ENCODE data around the gene COPG2. TPM values are rescaled to one million over a fixed set of nuclear protein-coding genes. Genes with fewer than 3 reads are reported as not detected.

COPG2 gene
- total and polyA plus RNA-seq, 8 donors = 16.6 to 50.3 (median 44.2) TPM

DNA sequence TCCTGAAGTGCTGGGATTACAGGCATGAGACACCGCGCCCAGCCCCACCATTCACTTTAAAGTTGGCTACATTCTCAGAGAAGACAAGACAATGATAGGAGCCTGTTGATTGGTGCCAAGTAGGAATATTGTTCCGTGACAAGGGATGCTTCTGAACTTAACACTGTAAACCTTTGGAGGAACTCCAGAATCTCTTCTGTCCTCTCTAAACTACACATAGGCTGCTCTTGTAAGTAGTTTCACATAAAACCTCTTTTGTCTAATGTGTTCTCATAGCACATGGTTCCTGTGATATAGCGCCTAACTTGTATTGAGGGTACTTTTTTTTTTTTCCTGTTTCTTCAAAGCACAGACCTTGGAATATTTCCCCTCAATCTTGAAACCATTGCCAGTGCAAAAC lies 3.6 kb upstream of the COPG2 start:
- Histone ChIP-seq H3K36me3 (no peaks in the 10 kb centered on the region), H3K4me1 (peaks cover 0 to 17% of the 10 kb centered on the region in 2 donors), H3K27ac (no peak overlapping the region), H3K4me3 (no peak overlapping the region), H3K27me3 (no peaks in the 10 kb centered on the region), H3K9me3 (no peaks in the 10 kb centered on the region)
- DNase-seq (no peak), ATAC-seq (no peak)
- TF ChIP-seq, protein P1, sequence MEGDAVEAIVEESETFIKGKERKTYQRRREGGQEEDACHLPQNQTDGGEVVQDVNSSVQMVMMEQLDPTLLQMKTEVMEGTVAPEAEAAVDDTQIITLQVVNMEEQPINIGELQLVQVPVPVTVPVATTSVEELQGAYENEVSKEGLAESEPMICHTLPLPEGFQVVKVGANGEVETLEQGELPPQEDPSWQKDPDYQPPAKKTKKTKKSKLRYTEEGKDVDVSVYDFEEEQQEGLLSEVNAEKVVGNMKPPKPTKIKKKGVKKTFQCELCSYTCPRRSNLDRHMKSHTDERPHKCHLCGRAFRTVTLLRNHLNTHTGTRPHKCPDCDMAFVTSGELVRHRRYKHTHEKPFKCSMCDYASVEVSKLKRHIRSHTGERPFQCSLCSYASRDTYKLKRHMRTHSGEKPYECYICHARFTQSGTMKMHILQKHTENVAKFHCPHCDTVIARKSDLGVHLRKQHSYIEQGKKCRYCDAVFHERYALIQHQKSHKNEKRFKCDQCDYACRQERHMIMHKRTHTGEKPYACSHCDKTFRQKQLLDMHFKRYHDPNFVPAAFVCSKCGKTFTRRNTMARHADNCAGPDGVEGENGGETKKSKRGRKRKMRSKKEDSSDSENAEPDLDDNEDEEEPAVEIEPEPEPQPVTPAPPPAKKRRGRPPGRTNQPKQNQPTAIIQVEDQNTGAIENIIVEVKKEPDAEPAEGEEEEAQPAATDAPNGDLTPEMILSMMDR (IDR thresholded peaks at IDR 0.05) = no peak
- intact Hi-C loops (cut with DNase I) = no loop called here

DNA sequence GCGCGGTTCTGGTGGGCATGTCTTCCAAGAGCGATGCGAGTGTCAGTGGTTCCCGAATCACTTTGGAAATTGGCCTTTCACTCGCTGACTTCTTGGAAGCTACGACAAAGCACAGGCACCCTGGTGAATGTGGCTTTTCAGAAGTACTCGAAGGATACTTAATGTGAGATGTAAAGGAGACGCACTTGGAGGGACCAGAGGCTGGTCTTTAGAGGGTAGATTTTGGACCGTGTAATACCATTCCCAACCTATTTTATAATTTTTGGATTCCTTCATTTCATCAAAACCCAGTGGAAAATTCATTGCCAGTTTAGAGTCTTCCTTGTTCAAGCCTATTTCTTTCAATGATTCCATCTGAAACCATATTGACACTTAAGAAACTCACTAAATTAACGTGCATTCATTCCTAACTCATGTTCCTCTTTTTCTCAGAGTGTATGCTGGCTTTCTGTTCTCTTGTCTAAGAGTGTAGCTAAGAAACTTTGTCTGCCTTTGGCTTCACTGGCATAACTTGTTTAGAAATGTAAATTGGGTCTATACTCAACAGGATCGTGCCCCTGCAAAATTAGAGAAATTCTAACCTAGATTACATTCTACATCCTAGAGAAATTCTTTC lies 645 bp upstream of the COPG2 start:
- no peaks in the 10 kb centered on the region for H3K36me3 ChIP-seq
- H3K4me1 ChIP-seq = peaks cover 0 to 17% of the 10 kb centered on the region in 2 donors
- no peaks in the 10 kb centered on the region for H3K27me3 ChIP-seq
- ATAC-seq (no peak), DNase-seq (peak in 1 of 4 donors; percentile 65)
- TF ChIP-seq, protein P1 (IDR thresholded peaks at IDR 0.05) = no peak
- peak overlapping the region; percentile 57 to 75 for H3K4me3 ChIP-seq
- no peaks in the 10 kb centered on the region for H3K9me3 ChIP-seq
- H3K27ac ChIP-seq = peak overlapping the region; percentile 80 to 88
- intact Hi-C loops (cut with DNase I) = no loop called here

DNA sequence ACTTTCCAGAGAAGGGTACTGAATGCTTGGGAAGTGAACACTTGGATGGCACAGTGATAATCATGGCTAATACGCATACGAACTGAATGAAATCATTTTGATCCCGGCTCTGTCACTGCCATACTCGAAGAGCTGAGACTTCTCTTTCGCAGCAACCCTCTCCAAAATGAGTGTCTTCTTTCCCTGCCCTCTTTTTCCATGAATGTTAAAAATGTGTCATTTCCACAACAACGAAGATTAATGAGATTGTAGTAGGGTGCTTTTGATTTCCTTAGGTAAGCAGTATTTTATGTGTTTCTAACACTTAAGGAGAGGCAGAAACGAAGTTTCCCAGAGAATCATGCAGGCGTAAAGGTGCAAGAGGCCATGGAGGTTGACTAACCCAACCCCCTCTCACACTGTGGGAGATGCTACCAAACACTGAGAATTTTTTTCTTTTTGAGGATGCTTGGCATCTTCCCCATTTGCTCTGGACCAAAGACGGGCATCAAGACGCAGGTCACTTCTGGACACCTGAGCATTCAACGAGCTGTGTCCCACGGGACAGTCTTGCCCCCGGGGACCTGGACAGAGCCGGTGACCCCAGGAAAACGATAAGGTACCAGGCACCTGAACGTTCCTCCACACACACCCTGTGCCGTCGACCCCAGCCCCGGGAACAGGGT lies 823 bp downstream of the COPG2 start:
- H3K27ac ChIP-seq = peak overlapping the region in 1 of 2 donors; percentile 88
- no peaks in the 10 kb centered on the region for H3K36me3 ChIP-seq
- H3K27me3 ChIP-seq = no peaks in the 10 kb centered on the region
- DNase-seq = no peak
- intact Hi-C loops (cut with DNase I) = no loop called here
- TF ChIP-seq, protein P1 (IDR thresholded peaks at IDR 0.05) = no peak
- no peak for ATAC-seq
- H3K4me3 ChIP-seq = peak overlapping the region; percentile 57 to 75
- H3K9me3 ChIP-seq = no peaks in the 10 kb centered on the region
- H3K4me1 ChIP-seq = peaks cover 0 to 17% of the 10 kb centered on the region in 2 donors

DNA sequence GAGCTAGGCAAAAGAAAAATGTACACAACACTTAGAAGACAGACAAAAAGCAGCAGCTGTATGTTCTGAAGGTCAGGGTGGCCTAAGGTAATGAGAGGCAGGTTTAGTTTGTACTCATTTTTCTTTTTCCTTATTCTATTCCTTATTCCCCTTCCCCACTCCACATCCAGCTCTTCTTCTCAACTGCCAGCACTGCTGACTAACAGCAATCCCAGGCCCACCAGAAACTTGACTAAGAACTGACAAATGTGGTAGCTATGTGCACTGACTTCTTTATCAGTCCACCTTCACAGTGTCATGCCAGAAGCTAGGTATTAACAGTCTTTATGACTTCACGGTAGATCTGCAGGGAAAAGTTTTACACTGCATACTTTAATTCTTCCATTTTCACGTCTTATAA lies 6.1 kb downstream of the COPG2 start:
- no peaks in the 10 kb centered on the region for H3K9me3 ChIP-seq
- H3K27me3 ChIP-seq = no peaks in the 10 kb centered on the region
- DNase-seq = no peak
- no peak overlapping the region for H3K27ac ChIP-seq
- H3K4me3 ChIP-seq = no peak overlapping the region
- ATAC-seq = no peak
- TF ChIP-seq, protein P1 (IDR thresholded peaks at IDR 0.05) = no peak
- H3K36me3 ChIP-seq = peaks cover 0 to 32% of the 10 kb centered on the region in 2 donors
- intact Hi-C loops (cut with DNase I) = no loop called here
- H3K4me1 ChIP-seq = peaks cover 0 to under 1% of the 10 kb centered on the region in 2 donors

DNA sequence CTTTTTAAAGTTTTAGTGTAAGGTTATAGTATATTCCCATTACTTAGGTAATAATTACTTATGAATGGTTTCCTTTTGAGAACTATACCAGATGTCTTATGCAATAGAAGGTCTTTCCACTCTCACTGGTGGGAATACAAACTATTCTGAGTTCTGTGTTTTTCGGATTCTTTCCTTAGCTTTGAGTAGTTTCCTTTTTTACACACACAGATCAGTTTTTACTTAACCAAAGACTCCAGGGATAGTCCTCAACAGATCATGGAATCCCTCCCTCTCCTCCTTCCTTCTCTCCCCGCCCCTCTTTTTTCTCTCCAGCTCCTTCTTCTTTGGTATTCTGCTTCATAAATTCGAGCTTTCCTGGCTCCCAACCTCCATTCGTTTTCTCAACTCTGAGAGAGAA lies 13.3 kb downstream of the COPG2 start:
- Histone ChIP-seq H3K27ac (no peak overlapping the region), H3K9me3 (no peaks in the 10 kb centered on the region), H3K36me3 (peaks cover 0 to 9% of the 10 kb centered on the region in 2 donors), H3K4me3 (no peak overlapping the region), H3K4me1 (no peaks in the 10 kb centered on the region), H3K27me3 (no peaks in the 10 kb centered on the region)
- intact Hi-C loops (cut with DNase I) = no loop called here
- TF ChIP-seq, protein P1 (IDR thresholded peaks at IDR 0.05) = no peak
- ATAC-seq = no peak
- DNase-seq = no peak
